Measurements from ENCODE around the gene DPYSL5.

Gene DPYSL5

GRCh38 chr2:26951236-26951635 is 103.3 kb downstream of the DPYSL5 start:
- H3K36me3 Mint-ChIP-seq = no peaks in the 10 kb centered on the region
- no peak overlapping the region for H3K4me3 Mint-ChIP-seq
- no peak overlapping the region for H3K27ac Mint-ChIP-seq
- ATAC-seq (ENCODE audit: low read depth) (no peak), DNase-seq (ENCODE audit: low spot score in 2 of 2) (no peak)
- peaks cover 9% of the 10 kb centered on the region for H3K27me3 Mint-ChIP-seq
- H3K4me1 Mint-ChIP-seq = no peaks in the 10 kb centered on the region
- no peaks in the 10 kb centered on the region for H3K9me3 Mint-ChIP-seq

GRCh38 chr2:26952374-26952773 is 104.4 kb downstream of the DPYSL5 start:
- ATAC-seq (ENCODE audit: low read depth) (no peak), DNase-seq (ENCODE audit: low spot score in 2 of 2) (no peak)
- no peaks in the 10 kb centered on the region for H3K4me1 Mint-ChIP-seq
- no peak overlapping the region for H3K27ac Mint-ChIP-seq
- no peak overlapping the region for H3K4me3 Mint-ChIP-seq
- no peaks in the 10 kb centered on the region for H3K36me3 Mint-ChIP-seq
- no peaks in the 10 kb centered on the region for H3K9me3 Mint-ChIP-seq
- peaks cover 8% of the 10 kb centered on the region for H3K27me3 Mint-ChIP-seq

GRCh38 chr2:26954135-26954534 is 106.2 kb downstream of the DPYSL5 start:
- Mint-ChIP-seq H3K4me3 (no peak overlapping the region), H3K36me3 (no peaks in the 10 kb centered on the region), H3K27ac (no peak overlapping the region)

GRCh38 chr2:26957041-26957440 is 109.1 kb downstream of the DPYSL5 start:
- no peak overlapping the region for H3K27ac Mint-ChIP-seq
- DNase-seq (ENCODE audit: low spot score in 2 of 2) (no peak), ATAC-seq (ENCODE audit: low read depth) (no peak)
- H3K27me3 Mint-ChIP-seq = peaks cover 9% of the 10 kb centered on the region
- H3K4me1 Mint-ChIP-seq = peaks cover 8% of the 10 kb centered on the region
- no peaks in the 10 kb centered on the region for H3K9me3 Mint-ChIP-seq
- no peak overlapping the region for H3K4me3 Mint-ChIP-seq
- no peaks in the 10 kb centered on the region for H3K36me3 Mint-ChIP-seq

More at GRCh38 chr2:26954135-26954534, 106.2 kb downstream of the DPYSL5 start:
- H3K9me3 Mint-ChIP-seq = no peaks in the 10 kb centered on the region
- ATAC-seq (ENCODE audit: low read depth) (no peak), DNase-seq (ENCODE audit: low spot score in 2 of 2) (no peak)
- no peaks in the 10 kb centered on the region for H3K4me1 Mint-ChIP-seq
- H3K27me3 Mint-ChIP-seq = peaks cover 4% of the 10 kb centered on the region

GRCh38 chr2:26957534-26957933 is 109.6 kb downstream of the DPYSL5 start:
- Mint-ChIP-seq H3K4me3 (no peak overlapping the region), H3K9me3 (no peaks in the 10 kb centered on the region), H3K27ac (no peak overlapping the region), H3K36me3 (no peaks in the 10 kb centered on the region), H3K4me1 (peaks cover 8% of the 10 kb centered on the region), H3K27me3 (peaks cover 9% of the 10 kb centered on the region)
- no peak for DNase-seq (ENCODE audit: low spot score in 2 of 2)
- no peak for ATAC-seq (ENCODE audit: low read depth)

GRCh38 chr2:26959331-26959730 is 111.4 kb downstream of the DPYSL5 start:
- no peak for ATAC-seq (ENCODE audit: low read depth)
- Mint-ChIP-seq H3K36me3 (no peaks in the 10 kb centered on the region), H3K27me3 (peaks cover 12% of the 10 kb centered on the region), H3K27ac (no peak overlapping the region), H3K4me3 (no peak overlapping the region), H3K4me1 (peaks cover 8% of the 10 kb centered on the region), H3K9me3 (no peaks in the 10 kb centered on the region)
- DNase-seq (ENCODE audit: low spot score in 2 of 2) = no peak

GRCh38 chr2:26964446-26965130 is 116.7 kb downstream of the DPYSL5 start:
- no peak for DNase-seq (ENCODE audit: low spot score in 2 of 2)
- no peak for ATAC-seq (ENCODE audit: low read depth)
- Mint-ChIP-seq H3K27me3 (peaks cover 28% of the 10 kb centered on the region), H3K9me3 (no peaks in the 10 kb centered on the region), H3K36me3 (no peaks in the 10 kb centered on the region), H3K4me3 (no peak overlapping the region), H3K27ac (no peak overlapping the region), H3K4me1 (peaks cover 13% of the 10 kb centered on the region)

GRCh38 chr2:26968001-26968400 is 120.1 kb downstream of the DPYSL5 start:
- peaks cover 21% of the 10 kb centered on the region for H3K27me3 Mint-ChIP-seq
- H3K9me3 Mint-ChIP-seq = no peaks in the 10 kb centered on the region
- no peaks in the 10 kb centered on the region for H3K36me3 Mint-ChIP-seq
- H3K4me1 Mint-ChIP-seq = peaks cover 11% of the 10 kb centered on the region
- peak overlapping the region; percentile 81 for H3K27ac Mint-ChIP-seq
- ATAC-seq (ENCODE audit: low read depth) (no peak), DNase-seq (ENCODE audit: low spot score in 2 of 2) (no peak)
- no peak overlapping the region for H3K4me3 Mint-ChIP-seq

- Mint-ChIP-seq H3K9me3 (no peaks in the 10 kb centered on the region), H3K27ac (peak overlapping the region; percentile 81)
Measured at GRCh38 chr2:26969077-26969844, 121.3 kb downstream of the DPYSL5 start.

GRCh38 chr2:26970244-26970927 is 122.5 kb downstream of the DPYSL5 start, which contains the start of gene MAPRE3:
MAPRE3 (plus strand) TSS chr2:26970637; CDS start chr2:27022219, 51,582 bp downstream.
- peak within 1 kb of the TSS; percentile 89 for H3K27ac Mint-ChIP-seq
- peak; percentile 82 to 88 for DNase-seq (ENCODE audit: low spot score in 2 of 2)
- H3K36me3 Mint-ChIP-seq = no peaks in the 10 kb centered on the region
- H3K4me3 Mint-ChIP-seq = peak within 1 kb of the TSS; percentile 94
- ATAC-seq (ENCODE audit: low read depth) = peak; percentile 89
- peaks cover 18% of the 10 kb centered on the region for H3K27me3 Mint-ChIP-seq
- no peaks in the 10 kb centered on the region for H3K9me3 Mint-ChIP-seq
- peaks cover 11% of the 10 kb centered on the region for H3K4me1 Mint-ChIP-seq

More at GRCh38 chr2:26969077-26969844, 121.3 kb downstream of the DPYSL5 start:
- Mint-ChIP-seq H3K27me3 (peaks cover 19% of the 10 kb centered on the region), H3K4me1 (peaks cover 11% of the 10 kb centered on the region), H3K36me3 (no peaks in the 10 kb centered on the region), H3K4me3 (peak overlapping the region; percentile 60)
- ATAC-seq (ENCODE audit: low read depth) (no peak), DNase-seq (ENCODE audit: low spot score in 2 of 2) (no peak)

GRCh38 chr2:26970928-26971627 is 123.1 kb downstream of the DPYSL5 start:
- no peaks in the 10 kb centered on the region for H3K9me3 Mint-ChIP-seq
- peak overlapping the region; percentile 89 for H3K27ac Mint-ChIP-seq
- ATAC-seq (ENCODE audit: low read depth) = peak; percentile 9
- DNase-seq (ENCODE audit: low spot score in 2 of 2) = peak in 1 of 2 donors; percentile 11
- no peaks in the 10 kb centered on the region for H3K36me3 Mint-ChIP-seq
- peaks cover 16% of the 10 kb centered on the region for H3K27me3 Mint-ChIP-seq
- H3K4me3 Mint-ChIP-seq = peak overlapping the region; percentile 94
- H3K4me1 Mint-ChIP-seq = peaks cover 11% of the 10 kb centered on the region

- ATAC-seq (ENCODE audit: low read depth) = no peak
- no peaks in the 10 kb centered on the region for H3K9me3 Mint-ChIP-seq
- DNase-seq (ENCODE audit: low spot score in 2 of 2) = no peak
- no peaks in the 10 kb centered on the region for H3K36me3 Mint-ChIP-seq
- H3K27me3 Mint-ChIP-seq = peaks cover 13% of the 10 kb centered on the region
- H3K4me3 Mint-ChIP-seq = peak overlapping the region; percentile 94
- H3K4me1 Mint-ChIP-seq = peaks cover 11% of the 10 kb centered on the region
- H3K27ac Mint-ChIP-seq = no peak overlapping the region
Measured at GRCh38 chr2:26971911-26972786, 124.2 kb downstream of the DPYSL5 start.

- Mint-ChIP-seq H3K36me3 (no peaks in the 10 kb centered on the region), H3K27ac (no peak overlapping the region), H3K27me3 (peaks cover 5% of the 10 kb centered on the region), H3K4me1 (peaks cover 8% of the 10 kb centered on the region), H3K4me3 (no peak overlapping the region), H3K9me3 (no peaks in the 10 kb centered on the region)
- DNase-seq (ENCODE audit: low spot score in 2 of 2) = no peak
- no peak for ATAC-seq (ENCODE audit: low read depth)
Measured at GRCh38 chr2:26974352-26974751, 126.4 kb downstream of the DPYSL5 start.
